Psoas muscle (tissue), 8 donors: ENCODE results near the gene DPYSL5. TPM values are rescaled to one million over a fixed set of nuclear protein-coding genes. Genes with fewer than 3 reads are reported as not detected.
A peak's percentile ranks its signal among the peaks of the same experiment; 100 is the strongest.

Experiments
- ATAC-seq, 4 donors: fragments of 200-7000 bp; cut with Tn5 transposase; one replicate each; pipeline ENCODE4 v1.9.1; 2020; ENCODE audit warnings: moderate library complexity in 3 of 4, mild to moderate bottlenecking in 2 of 4
- DNase-seq, 2 donors: peaks; one replicate each; pipeline ENCODE4 v3.0.0-alpha.2; 2020
- H3K27ac ChIP-seq: fragments of 200-600 bp; one replicate; pipeline ENCODE4 v1.8.0; 2022
- H3K27me3 ChIP-seq, 3 donors: fragments of 200-600 bp in 1 of 3; one replicate each; pipeline versions ENCODE4 v1.6.1 to v1.8.0; 2013 to 2022; ENCODE audit warnings: low read length in 2 of 3, mild to moderate bottlenecking in 2 of 3, moderate library complexity in 1 of 3; ENCODE audit not compliant: insufficient read depth in 3 of 3
- H3K36me3 ChIP-seq, 2 donors: fragments of 200-600 bp in 1 of 2; one replicate each; pipeline versions ENCODE4 v1.6.1 to v1.8.0; 2013 to 2022; ENCODE audit warnings: low read depth in 1 of 2, mild to moderate bottlenecking in 1 of 2, moderate library complexity in 1 of 2; ENCODE audit not compliant: insufficient read depth in 1 of 2
- H3K4me1 ChIP-seq: fragments of 200-600 bp; one replicate; pipeline ENCODE4 v1.8.0; 2022
- H3K4me3 ChIP-seq: fragments of 200-600 bp; one replicate; pipeline ENCODE4 v1.8.0; 2022; ENCODE audit warnings: mild to moderate bottlenecking
- H3K9me3 ChIP-seq: fragments of 200-600 bp; one replicate; pipeline ENCODE4 v1.8.0; 2022
- CTCF ChIP-seq: fragments of 200-600 bp; IDR thresholded peaks from one replicate; pipeline ENCODE4 v1.8.0; 2022; ENCODE audit warnings: antibody characterized with exemption
- WGBS, 3 donors: extraction: QIAGEN DNeasy Blood & Tissue Kit; methylation state at CpG; one replicate each; pipeline versions ENCODE4 v1.1.6 to v1.1.7; 2013; 5-methylcytosine and 5-hydroxymethylcytosine counted together
- intact Hi-C, 2 donors: fragments of 100-400 bp; cut with DNase I; formaldehyde crosslinking; loops; one replicate each; pipeline versions ENCODE4 v1.11.0 to v1.14.2; 2022
- polyA plus RNA-seq, 3 donors: library from polyadenylated mRNA; stranded (reverse); fragments of 200-250 nt; gene quantifications; one replicate each; pipeline ENCODE4 v1.2.3, GENCODE V29; 2013
- total RNA-seq, 4 donors: library from RNA; stranded (reverse); fragmentation: NEBNext Ultra II Directional in 2 of 4; extraction: Animal tissue kit (Norgen Biotek cat#: 25700) in 2 of 4; gene quantifications; one replicate each; pipeline versions ENCODE4 v1.2.1 to v1.2.4, GENCODE V29; 2021 to 2023
- donor health status: healthy with polysubstance abuse.
- donor health status: DM: no; HTN: no; CAD: no; lungs with moderate emphysema.
- donor health status: Bipolar disorder and iron deficiency.
- donor health status: healthy.
- donor health status: DM: yes; HTN: yes; CAD: no.
- donor health status: DM: no; HTN: no; CAD: no.
- donor health status: DM: no; HTN: no; CAD: no.
- donor health status: DM: yes; HTN: yes; CAD: no.

Gene DPYSL5
- total and polyA plus RNA-seq, 7 donors = 0.03 to 0.39 (median 0.08) TPM; not detected in 3

DNA sequence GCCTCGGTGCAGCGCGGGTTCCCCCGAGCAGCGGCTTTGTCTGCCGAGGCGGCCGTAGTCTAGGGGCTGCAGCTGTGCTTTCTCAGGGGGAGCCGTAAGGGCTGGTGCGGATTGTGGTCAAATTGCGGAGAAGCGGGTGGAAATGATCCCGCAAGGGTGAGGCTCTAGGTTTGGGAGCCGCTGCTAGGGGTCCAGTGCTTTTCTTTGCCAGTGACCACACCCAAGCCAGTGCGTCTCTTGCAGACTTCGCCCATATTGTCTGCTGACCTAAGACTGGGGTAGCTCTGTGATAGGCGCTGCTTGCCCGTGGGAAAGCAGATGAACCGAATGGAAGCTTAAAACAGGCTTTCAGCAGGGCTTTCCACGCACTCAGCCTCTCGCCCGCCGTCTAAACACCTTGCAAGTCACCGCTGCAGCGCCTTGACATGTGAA is 2.1 kb downstream of the DPYSL5 start:
- H3K27me3 ChIP-seq = peaks cover 0 to 54% (median 35%) of the 10 kb centered on the region in 3 donors
- H3K27ac ChIP-seq = no peak overlapping the region
- intact Hi-C loops = loop anchor here (5.0 to 10.0 kb wide), 3 partner anchors 72 to 167 kb away; no protein-coding TSS in a partner anchor
- DNase-seq = no peak
- H3K36me3 ChIP-seq = no peaks in the 10 kb centered on the region
- 32 to 42% (median 39%) methylated on average over 25 of the region's 25 CpGs for WGBS, 3 donors
- no peak for TF ChIP-seq CTCF
- H3K4me3 ChIP-seq = peak overlapping the region; percentile 59
- no peak for ATAC-seq
- H3K9me3 ChIP-seq = no peaks in the 10 kb centered on the region
- peaks cover 34% of the 10 kb centered on the region for H3K4me1 ChIP-seq

GRCh38 chr2:26850505-26850904 is 2.6 kb downstream of the DPYSL5 start:
- no peak overlapping the region for H3K27ac ChIP-seq
- intact Hi-C loops = no loop called here
- H3K27me3 ChIP-seq = peaks cover 0 to 49% (median 34%) of the 10 kb centered on the region in 3 donors
- ATAC-seq (no peak), DNase-seq (no peak)
- no peaks in the 10 kb centered on the region for H3K36me3 ChIP-seq
- H3K4me3 ChIP-seq = no peak overlapping the region
- H3K9me3 ChIP-seq = no peaks in the 10 kb centered on the region
- WGBS, 3 donors = 85 to 100% (median 89%) methylated on average over 1 of the region's 1 CpG
- TF ChIP-seq CTCF = no peak
- peaks cover 34% of the 10 kb centered on the region for H3K4me1 ChIP-seq

DNA sequence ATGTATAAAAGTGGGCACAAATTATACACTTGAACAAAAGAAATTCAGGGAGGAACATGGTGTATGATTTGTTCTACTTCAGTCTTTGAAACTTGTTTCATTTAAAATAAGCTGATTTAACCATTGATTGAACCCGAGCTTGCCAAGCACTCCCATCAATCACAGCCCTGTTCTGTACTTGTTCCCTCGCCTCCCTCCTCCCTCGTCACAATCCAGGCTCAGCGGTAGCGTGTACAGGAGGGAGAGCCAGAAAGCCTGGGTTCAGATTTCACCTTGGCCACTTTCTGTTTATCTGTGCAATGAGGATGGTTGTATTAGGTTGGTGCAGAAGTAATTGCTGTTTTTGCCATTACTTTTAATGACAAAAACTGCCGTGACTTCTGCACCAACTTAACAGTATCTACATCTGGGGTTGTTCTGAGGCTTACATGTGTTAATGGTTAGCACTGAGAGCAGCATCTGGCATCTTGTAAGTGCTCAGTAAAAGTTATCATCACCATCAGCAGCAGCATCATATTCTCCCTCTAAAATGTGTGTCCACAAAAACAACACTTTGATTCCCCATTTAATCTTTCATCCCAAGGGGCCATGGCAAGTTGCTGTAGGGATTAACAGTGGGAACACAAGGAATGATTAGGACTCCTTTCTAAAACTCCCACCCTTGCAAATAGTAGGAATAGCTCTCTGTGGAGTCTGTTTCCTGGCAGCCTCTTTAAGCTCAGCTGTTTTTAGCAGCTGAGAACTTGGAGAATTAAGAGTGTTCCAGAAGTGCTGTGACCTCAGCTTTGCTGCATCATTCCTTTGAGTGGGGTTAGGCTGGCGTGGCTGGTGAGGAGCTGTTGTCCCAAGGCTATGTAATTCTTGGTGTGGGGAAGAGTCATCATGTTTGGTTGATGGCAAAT is 4.7 kb downstream of the DPYSL5 start:
- DNase-seq = no peak
- H3K36me3 ChIP-seq = no peaks in the 10 kb centered on the region
- no peak overlapping the region for H3K27ac ChIP-seq
- no peak for TF ChIP-seq CTCF
- intact Hi-C loops = no loop called here
- no peaks in the 10 kb centered on the region for H3K9me3 ChIP-seq
- WGBS, 3 donors = 13 to 22% (median 13%) methylated on average over 7 of the region's 7 CpGs
- ATAC-seq = peak in 3 of 4 donors; percentile 79 to 86 (median 84)
- peaks cover 0 to 28% (median 25%) of the 10 kb centered on the region in 3 donors for H3K27me3 ChIP-seq
- H3K4me3 ChIP-seq = no peak overlapping the region
- peaks cover 27% of the 10 kb centered on the region for H3K4me1 ChIP-seq

- ATAC-seq (no peak), DNase-seq (no peak)
- H3K27ac ChIP-seq = no peak overlapping the region
- H3K4me1 ChIP-seq = peaks cover 19% of the 10 kb centered on the region
- H3K36me3 ChIP-seq = no peaks in the 10 kb centered on the region
- H3K27me3 ChIP-seq = peaks cover 0 to 17% (median 14%) of the 10 kb centered on the region in 3 donors
- H3K4me3 ChIP-seq = no peak overlapping the region
- TF ChIP-seq CTCF = no peak
- intact Hi-C loops = no loop called here
- no peaks in the 10 kb centered on the region for H3K9me3 ChIP-seq
Observed at GRCh38 chr2:26853751-26854150, 5.8 kb downstream of the DPYSL5 start.
